ENCODE data around the gene LNP1.
"Not testable (repeated sequence)": the region's sequence is repeated elsewhere in the genome, so short reads cannot be mapped to it uniquely, and the experiment has no call there.

GRCh38 chr3:100477851-100478360 is 76.6 kb downstream of the LNP1 start:
- not testable (repeated sequence) for TF ChIP-seq PHF8 (IDR thresholded peaks at IDR 0.05; ENCODE audit: borderline replicate concordance, low read depth); CTCF (IDR thresholded peaks at IDR 0.05); BCL3 (IDR thresholded peaks at IDR 0.05); HMGXB4 (CRISPR knock-in tag; IDR thresholded peaks at IDR 0.05; ENCODE audit: borderline replicate concordance); POLR2A (IDR thresholded peaks at IDR 0.05; ENCODE audit: low read length); NR3C1 (IDR thresholded peaks at IDR 0.05); ZFP36 (IDR thresholded peaks at IDR 0.05; ENCODE audit: borderline replicate concordance, partially characterized antibody); ELK1 (IDR thresholded peaks at IDR 0.05; ENCODE audit: low read depth, low read length)
- TF ChIP-seq, protein P1, sequence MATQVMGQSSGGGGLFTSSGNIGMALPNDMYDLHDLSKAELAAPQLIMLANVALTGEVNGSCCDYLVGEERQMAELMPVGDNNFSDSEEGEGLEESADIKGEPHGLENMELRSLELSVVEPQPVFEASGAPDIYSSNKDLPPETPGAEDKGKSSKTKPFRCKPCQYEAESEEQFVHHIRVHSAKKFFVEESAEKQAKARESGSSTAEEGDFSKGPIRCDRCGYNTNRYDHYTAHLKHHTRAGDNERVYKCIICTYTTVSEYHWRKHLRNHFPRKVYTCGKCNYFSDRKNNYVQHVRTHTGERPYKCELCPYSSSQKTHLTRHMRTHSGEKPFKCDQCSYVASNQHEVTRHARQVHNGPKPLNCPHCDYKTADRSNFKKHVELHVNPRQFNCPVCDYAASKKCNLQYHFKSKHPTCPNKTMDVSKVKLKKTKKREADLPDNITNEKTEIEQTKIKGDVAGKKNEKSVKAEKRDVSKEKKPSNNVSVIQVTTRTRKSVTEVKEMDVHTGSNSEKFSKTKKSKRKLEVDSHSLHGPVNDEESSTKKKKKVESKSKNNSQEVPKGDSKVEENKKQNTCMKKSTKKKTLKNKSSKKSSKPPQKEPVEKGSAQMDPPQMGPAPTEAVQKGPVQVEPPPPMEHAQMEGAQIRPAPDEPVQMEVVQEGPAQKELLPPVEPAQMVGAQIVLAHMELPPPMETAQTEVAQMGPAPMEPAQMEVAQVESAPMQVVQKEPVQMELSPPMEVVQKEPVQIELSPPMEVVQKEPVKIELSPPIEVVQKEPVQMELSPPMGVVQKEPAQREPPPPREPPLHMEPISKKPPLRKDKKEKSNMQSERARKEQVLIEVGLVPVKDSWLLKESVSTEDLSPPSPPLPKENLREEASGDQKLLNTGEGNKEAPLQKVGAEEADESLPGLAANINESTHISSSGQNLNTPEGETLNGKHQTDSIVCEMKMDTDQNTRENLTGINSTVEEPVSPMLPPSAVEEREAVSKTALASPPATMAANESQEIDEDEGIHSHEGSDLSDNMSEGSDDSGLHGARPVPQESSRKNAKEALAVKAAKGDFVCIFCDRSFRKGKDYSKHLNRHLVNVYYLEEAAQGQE (IDR thresholded peaks at IDR 0.05) = not testable (repeated sequence)
- TF ChIP-seq, protein P2, sequence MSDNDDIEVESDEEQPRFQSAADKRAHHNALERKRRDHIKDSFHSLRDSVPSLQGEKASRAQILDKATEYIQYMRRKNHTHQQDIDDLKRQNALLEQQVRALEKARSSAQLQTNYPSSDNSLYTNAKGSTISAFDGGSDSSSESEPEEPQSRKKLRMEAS (IDR thresholded peaks at IDR 0.05) = not testable (repeated sequence)
